Stimulated activated CD4-positive, alpha-beta T cell treated with anti-CD3 and anti-CD28 coated beads, Interleukin-4, amount 100 ng/mL, for 4 hours (primary cell): ENCODE measurements around the gene CLEC19A.

Source experiments
- DNase-seq, 2 experiments: peaks; one replicate each; pipeline ENCODE4 v3.0.0-alpha.2; 2020

Gene CLEC19A

GRCh38 chr16:19285431-19285830, at the start of gene CLEC19A:
Gene CLEC19A (plus strand): TSS chr16:19285731. CDS start chr16:19285852, 121 bp downstream.
- no peak for DNase-seq

- no peak for DNase-seq
Measured at GRCh38 chr16:19235886-19236285, 49.6 kb upstream of the CLEC19A start.

- DNase-seq: no peak
Measured at GRCh38 chr16:19236561-19237209, 48.8 kb upstream of the CLEC19A start.

GRCh38 chr16:19238406-19238805, 47.1 kb upstream of the CLEC19A start:
- DNase-seq: no peak

GRCh38 chr16:19239511-19240155, 45.9 kb upstream of the CLEC19A start:
- DNase-seq: no peak

GRCh38 chr16:19240494-19240893, 45.0 kb upstream of the CLEC19A start:
- no peak for DNase-seq

GRCh38 chr16:19241512-19241911, 44.0 kb upstream of the CLEC19A start:
- no peak for DNase-seq

- no peak for DNase-seq
Measured at GRCh38 chr16:19242186-19242585, 43.3 kb upstream of the CLEC19A start.

GRCh38 chr16:19242987-19243575, 42.5 kb upstream of the CLEC19A start:
- no peak for DNase-seq

- DNase-seq: no peak
Measured at GRCh38 chr16:19245326-19245925, 40.1 kb upstream of the CLEC19A start.

- DNase-seq: no peak
Measured at GRCh38 chr16:19252904-19253303, 32.6 kb upstream of the CLEC19A start.

GRCh38 chr16:19254611-19255010, 30.9 kb upstream of the CLEC19A start:
- no peak for DNase-seq

- DNase-seq: no peak
Measured at GRCh38 chr16:19264123-19264673, 21.3 kb upstream of the CLEC19A start.

GRCh38 chr16:19265380-19265930, 20.1 kb upstream of the CLEC19A start:
- DNase-seq: no peak

GRCh38 chr16:19266774-19267173, 18.8 kb upstream of the CLEC19A start:
- no peak for DNase-seq

- DNase-seq: no peak
Measured at GRCh38 chr16:19269098-19269497, 16.4 kb upstream of the CLEC19A start.

GRCh38 chr16:19274165-19274797, 11.2 kb upstream of the CLEC19A start:
- no peak for DNase-seq

- DNase-seq: no peak
Measured at GRCh38 chr16:19278403-19278802, 7.1 kb upstream of the CLEC19A start.

GRCh38 chr16:19281246-19281645, 4.3 kb upstream of the CLEC19A start:
- no peak for DNase-seq

GRCh38 chr16:19282101-19282500, 3.4 kb upstream of the CLEC19A start:
- DNase-seq: no peak

GRCh38 chr16:19283637-19284036, 1.9 kb upstream of the CLEC19A start:
- DNase-seq: no peak

GRCh38 chr16:19284207-19284606, 1.3 kb upstream of the CLEC19A start:
- DNase-seq: no peak

GRCh38 chr16:19286827-19287226, 1.3 kb downstream of the CLEC19A start:
- no peak for DNase-seq
